H9 (cell line): ENCODE measurements around the gene DDRGK1. TPM values are rescaled to one million over a fixed set of nuclear protein-coding genes. Genes with fewer than 3 reads are reported as not detected.

ENCODE experiments used
- DNase-seq: peaks from one replicate; pipeline ENCODE4 v3.0.0-alpha.2; 2017
- H2AFZ ChIP-seq: one replicate; pipeline ENCODE4 v1.6.1; 2013; ENCODE audit warnings: mild to moderate bottlenecking, low read length, control low read depth, moderate library complexity
- H2AK5ac ChIP-seq: 2 replicates; pipeline ENCODE4 v1.6.1; 2013; ENCODE audit warnings: low read length, control low read depth, mixed read lengths; ENCODE audit not compliant: insufficient read length
- H2BK120ac ChIP-seq: one replicate; pipeline ENCODE4 v1.6.1; 2013; ENCODE audit warnings: low read depth, mild to moderate bottlenecking, low read length, control low read depth, inconsistent platforms; ENCODE audit not compliant: poor library complexity, severe bottlenecking
- H2BK12ac ChIP-seq: 2 replicates; pipeline ENCODE4 v1.6.1; 2013; ENCODE audit warnings: low read length, control low read depth, mixed read lengths, low read depth; ENCODE audit not compliant: insufficient read length
- H2BK15ac ChIP-seq: 2 replicates; pipeline ENCODE4 v1.6.1; 2013; ENCODE audit warnings: low read depth, low read length, control low read depth
- H2BK20ac ChIP-seq: one replicate; pipeline ENCODE4 v1.6.1; 2013; ENCODE audit warnings: low read depth, mild to moderate bottlenecking, low read length, control low read depth, inconsistent platforms; ENCODE audit not compliant: poor library complexity, severe bottlenecking
- H2BK5ac ChIP-seq: 2 replicates; pipeline ENCODE4 v1.6.1; 2013; ENCODE audit warnings: low read length, control low read depth, mixed read lengths; ENCODE audit not compliant: insufficient read length
- H3K14ac ChIP-seq: 2 replicates; pipeline ENCODE4 v1.6.1; 2013; ENCODE audit warnings: low read length, control low read depth; ENCODE audit not compliant: insufficient read depth
- H3K18ac ChIP-seq: 2 replicates; pipeline ENCODE4 v1.6.1; 2013; ENCODE audit warnings: low read depth, mild to moderate bottlenecking, mixed read lengths, low read length, control low read depth; ENCODE audit not compliant: insufficient read length
- H3K23ac ChIP-seq: 2 replicates; pipeline ENCODE4 v1.6.1; 2013; ENCODE audit warnings: low read length, control low read depth, mixed read lengths, low read depth; ENCODE audit not compliant: insufficient read length
- H3K23me2 ChIP-seq: 2 replicates; pipeline ENCODE4 v1.6.1; 2013; ENCODE audit warnings: low read depth, mild to moderate bottlenecking, mixed read lengths, low read length, control low read depth; ENCODE audit not compliant: insufficient read length, poor library complexity, severe bottlenecking
- H3K27ac ChIP-seq: 2 replicates; pipeline ENCODE4 v1.5.1; 2013; ENCODE audit warnings: low read length, control low read depth, mixed read lengths, low read depth; ENCODE audit not compliant: insufficient read length
- H3K27me3 ChIP-seq: 2 replicates; pipeline ENCODE4 v1.6.1; 2013; ENCODE audit warnings: low read length, control low read depth, inconsistent platforms; ENCODE audit not compliant: insufficient read depth
- H3K4ac ChIP-seq: 2 replicates; pipeline ENCODE4 v1.6.1; 2013; ENCODE audit warnings: low read depth, mild to moderate bottlenecking, control low read depth, inconsistent platforms, low read length, moderate library complexity
- H3K4me1 ChIP-seq: 2 replicates; pipeline ENCODE4 v1.6.1; 2013; ENCODE audit warnings: low read length, control low read depth, inconsistent platforms; ENCODE audit not compliant: insufficient read depth
- H3K4me2 ChIP-seq: 2 replicates; pipeline ENCODE4 v1.6.1; 2013; ENCODE audit warnings: low read length, control low read depth, mixed read lengths; ENCODE audit not compliant: insufficient read length, insufficient read depth
- H3K56ac ChIP-seq: 2 replicates; pipeline ENCODE4 v1.6.1; 2013; ENCODE audit warnings: low read depth, mild to moderate bottlenecking, mixed read lengths, low read length, control low read depth; ENCODE audit not compliant: insufficient read length
- H3K79me1 ChIP-seq: 2 replicates; pipeline ENCODE4 v1.6.1; 2013; ENCODE audit warnings: low read depth, mild to moderate bottlenecking, moderate library complexity, low read length, control low read depth, inconsistent platforms; ENCODE audit not compliant: insufficient read depth, poor library complexity, severe bottlenecking
- H3K79me2 ChIP-seq: 2 replicates; pipeline ENCODE4 v1.6.1; 2013; ENCODE audit warnings: low read length, control low read depth, inconsistent platforms; ENCODE audit not compliant: insufficient read depth
- H3K9ac ChIP-seq: 2 replicates; pipeline ENCODE4 v1.6.1; 2013; ENCODE audit warnings: low read length, control low read depth, mixed read lengths; ENCODE audit not compliant: insufficient read length; ENCODE audit errors: extremely low read depth
- H3K9me3 ChIP-seq: one replicate; pipeline ENCODE4 v1.6.1; 2013; ENCODE audit warnings: low read depth, low read length, inconsistent platforms; ENCODE audit not compliant: control insufficient read depth
- H3T11ph ChIP-seq: one replicate; pipeline ENCODE4 v1.6.1; 2013; ENCODE audit warnings: mild to moderate bottlenecking, low read length, control low read depth, inconsistent platforms
- H4K20me1 ChIP-seq: one replicate; pipeline ENCODE4 v1.6.1; 2013; ENCODE audit not compliant: control insufficient read depth, insufficient read length, insufficient read depth
- H4K5ac ChIP-seq: 2 replicates; pipeline ENCODE4 v1.6.1; 2013; ENCODE audit warnings: low read depth, mild to moderate bottlenecking, mixed read lengths, low read length, control low read depth; ENCODE audit not compliant: insufficient read length
- H4K8ac ChIP-seq: replicated peaks from 2 replicates; pipeline ENCODE4 v1.6.1; 2013; ENCODE audit warnings: low read length, control low read depth, mixed read lengths, low read depth; ENCODE audit not compliant: insufficient read length
- H4K91ac ChIP-seq: 2 replicates; pipeline ENCODE4 v1.6.1; 2013; ENCODE audit warnings: low read depth, mild to moderate bottlenecking, moderate library complexity, mixed read lengths, low read length, control low read depth; ENCODE audit not compliant: insufficient read length
- H3K27ac Mint-ChIP-seq, 3 experiments: 2 replicates in 2 of 3; 3 replicates in 1 of 3; pipeline ENCODE4 v1.8.0; 2020 to 2021; ENCODE audit warnings: mixed read lengths in 3 of 3, mild to moderate bottlenecking in 1 of 3, moderate library complexity in 1 of 3
- H3K27me3 Mint-ChIP-seq: 2 replicates; pipeline ENCODE4 v1.8.0; 2021; ENCODE audit warnings: low read depth, mild to moderate bottlenecking, moderate library complexity, mixed read lengths
- H3K36me3 Mint-ChIP-seq, 3 experiments: 2 replicates in 2 of 3; 3 replicates in 1 of 3; pipeline ENCODE4 v1.8.0; 2020 to 2021; ENCODE audit warnings: low read depth in 3 of 3, mixed read lengths in 3 of 3; ENCODE audit not compliant: insufficient read depth in 1 of 3
- H3K4me1 Mint-ChIP-seq, 2 experiments: 2 replicates each; pipeline ENCODE4 v1.8.0; 2020; ENCODE audit warnings: mixed read lengths in 2 of 2
- H3K4me3 Mint-ChIP-seq, 2 experiments: 2 replicates in 1 of 2; 3 replicates in 1 of 2; pipeline ENCODE4 v1.8.0; 2020 to 2021; ENCODE audit warnings: mild to moderate bottlenecking in 2 of 2, mixed read lengths in 2 of 2, moderate library complexity in 1 of 2
- H3K9me3 Mint-ChIP-seq, 2 experiments: 2 replicates in 1 of 2; 3 replicates in 1 of 2; pipeline ENCODE4 v1.8.0; 2020; ENCODE audit warnings: mild to moderate bottlenecking in 2 of 2, mixed read lengths in 2 of 2, moderate library complexity in 1 of 2
- WGBS: extraction: QIAGEN DNeasy Blood & Tissue Kit; methylation state at CpG from one replicate; pipeline ENCODE4 v1.1.7; 2013; ENCODE audit warnings: missing lambda C conversion rate, low lambda C conversion rate, mixed read lengths; ENCODE audit not compliant: insufficient read length; ENCODE audit errors: extremely low coverage; 5-methylcytosine and 5-hydroxymethylcytosine counted together
- total RNA-seq: library from RNA; stranded (reverse); gene quantifications from 2 replicates; pipeline ENCODE4 v1.2.1, GENCODE V29; 2021
- TF ChIP-seq, protein P1 (sequence below): fragments of 200-600 bp; sonication (generic); conservative IDR thresholded peaks from 3 replicates; pipeline ENCODE4 v1.8.0; 2021; ENCODE audit warnings: antibody characterized with exemption, mild to moderate bottlenecking

Gene DDRGK1
- total RNA-seq, 1 experiment from 2014 or later: 58.1 TPM

DNA sequence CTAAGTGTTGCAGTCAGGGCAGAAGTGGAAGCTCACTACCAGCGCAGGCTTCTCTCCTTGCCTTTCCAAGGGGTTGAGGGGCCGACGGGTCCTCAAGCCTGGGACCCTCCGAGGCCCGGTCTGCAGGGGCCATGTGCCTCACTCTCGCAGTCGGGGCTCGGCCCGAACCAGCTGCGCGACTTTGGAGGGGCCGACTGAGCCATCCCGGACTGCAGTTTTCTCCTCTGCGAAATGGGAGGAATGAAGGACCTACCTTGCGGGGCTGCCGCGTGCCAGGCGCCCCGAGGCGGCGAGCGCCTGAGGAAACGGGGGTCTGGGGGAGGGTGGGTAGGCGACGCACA is 36.8 kb downstream of the DDRGK1 start:
- Histone ChIP-seq H3K27ac (no peak overlapping the region), H3K56ac (no peak overlapping the region)
- no peaks in the 10 kb centered on the region; a peak in 1 of 5 replicates for H3K9me3 Mint-ChIP-seq

More for the DNA sequence above, 36.8 kb downstream of the DDRGK1 start:
- no peak overlapping the region for H3K23ac ChIP-seq
- no peak overlapping the region for H2AK5ac ChIP-seq
- no peak for DNase-seq
- no peak overlapping the region for H2BK20ac ChIP-seq
- no peak overlapping the region for H2BK15ac ChIP-seq
- no peaks in the 10 kb centered on the region for H3K9me3 ChIP-seq
- H4K8ac ChIP-seq: no peak overlapping the region
- TF ChIP-seq, protein P1, sequence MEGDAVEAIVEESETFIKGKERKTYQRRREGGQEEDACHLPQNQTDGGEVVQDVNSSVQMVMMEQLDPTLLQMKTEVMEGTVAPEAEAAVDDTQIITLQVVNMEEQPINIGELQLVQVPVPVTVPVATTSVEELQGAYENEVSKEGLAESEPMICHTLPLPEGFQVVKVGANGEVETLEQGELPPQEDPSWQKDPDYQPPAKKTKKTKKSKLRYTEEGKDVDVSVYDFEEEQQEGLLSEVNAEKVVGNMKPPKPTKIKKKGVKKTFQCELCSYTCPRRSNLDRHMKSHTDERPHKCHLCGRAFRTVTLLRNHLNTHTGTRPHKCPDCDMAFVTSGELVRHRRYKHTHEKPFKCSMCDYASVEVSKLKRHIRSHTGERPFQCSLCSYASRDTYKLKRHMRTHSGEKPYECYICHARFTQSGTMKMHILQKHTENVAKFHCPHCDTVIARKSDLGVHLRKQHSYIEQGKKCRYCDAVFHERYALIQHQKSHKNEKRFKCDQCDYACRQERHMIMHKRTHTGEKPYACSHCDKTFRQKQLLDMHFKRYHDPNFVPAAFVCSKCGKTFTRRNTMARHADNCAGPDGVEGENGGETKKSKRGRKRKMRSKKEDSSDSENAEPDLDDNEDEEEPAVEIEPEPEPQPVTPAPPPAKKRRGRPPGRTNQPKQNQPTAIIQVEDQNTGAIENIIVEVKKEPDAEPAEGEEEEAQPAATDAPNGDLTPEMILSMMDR: no peak
- H2BK120ac ChIP-seq: no peak overlapping the region
- H3K18ac ChIP-seq: peak overlapping the region; percentile 35
- no peak overlapping the region for H3K9ac ChIP-seq
- Mint-ChIP-seq H3K4me1 (peaks cover 25 to 41% of the 10 kb centered on the region in 2 experiments), H3K36me3 (peaks cover 7 to 24% (median 7%) of the 10 kb centered on the region in 3 experiments; a peak in 6 of 7 replicates), H3K27ac (no peak overlapping the region), H3K27me3 (peaks cover 17% of the 10 kb centered on the region), H3K4me3 (peak overlapping the region; percentile 54 to 62)
- no CpG with 5 or more reads among the region's 25 CpGs for WGBS
- no peaks in the 10 kb centered on the region for H3K79me2 ChIP-seq
- H2BK12ac ChIP-seq: no peak overlapping the region
- no peaks in the 10 kb centered on the region for H4K20me1 ChIP-seq
- no peaks in the 10 kb centered on the region; the same call in 1 of the 2 replicates for H3K4me1 ChIP-seq
- H3K4me2 ChIP-seq: peak overlapping the region; percentile 60
- H2AFZ ChIP-seq: no peak overlapping the region
- H4K5ac ChIP-seq: no peak overlapping the region
- no peaks in the 10 kb centered on the region for H3K27me3 ChIP-seq
- H3K79me1 ChIP-seq: no peaks in the 10 kb centered on the region
- H3K23me2 ChIP-seq: peaks cover 11% of the 10 kb centered on the region
- peak overlapping the region; percentile 23; the same call in 1 of the 2 replicates for H3K14ac ChIP-seq
- H2BK5ac ChIP-seq: no peak overlapping the region
- no peak overlapping the region for H4K91ac ChIP-seq
- H3T11ph ChIP-seq: no peak overlapping the region
- H3K4ac ChIP-seq: no peak overlapping the region
